Inflammatory macrophage treated with lipopolysaccharide for 4 hours (primary cell): ENCODE results near the gene ABI3BP.
"Not testable (repeated sequence)": the region's sequence is repeated elsewhere in the genome, so short reads cannot be mapped to it uniquely, and the experiment has no call there.

Experiments
- DNase-seq: peaks from one replicate; pipeline ENCODE4 v3.0.0-alpha.2; 2020

ABI3BP gene

GRCh38 chr3:100993309-100993708 lies at the start of gene ABI3BP:
ABI3BP (minus strand) TSS chr3:100993421; CDS start chr3:100993384, 37 bp downstream.
- peak; percentile 25 for DNase-seq

GRCh38 chr3:101039285-101039684 lies 46.1 kb upstream of the ABI3BP start:
- DNase-seq, result no peak

GRCh38 chr3:101038880-101039279 lies 45.7 kb upstream of the ABI3BP start:
- DNase-seq, result no peak

GRCh38 chr3:101038393-101038792 lies 45.2 kb upstream of the ABI3BP start:
- no peak for DNase-seq

GRCh38 chr3:101037613-101038012 lies 44.4 kb upstream of the ABI3BP start:
- DNase-seq, result no peak

- no peak for DNase-seq
These were observed 43.5 kb upstream of the ABI3BP start for GRCh38 chr3:101036676-101037075.

- no peak for DNase-seq
These were observed 43.0 kb upstream of the ABI3BP start for GRCh38 chr3:101036213-101036618.

- DNase-seq, result no peak
These were observed 34.1 kb upstream of the ABI3BP start for GRCh38 chr3:101027286-101027685.

GRCh38 chr3:101026881-101027280 lies 33.7 kb upstream of the ABI3BP start:
- no peak for DNase-seq

GRCh38 chr3:101026244-101026643 lies 33.0 kb upstream of the ABI3BP start:
- DNase-seq, result no peak

GRCh38 chr3:101020351-101021015 lies 27.3 kb upstream of the ABI3BP start:
- DNase-seq, result no peak

GRCh38 chr3:101017017-101017416 lies 23.8 kb upstream of the ABI3BP start:
- DNase-seq, result no peak

- not testable (repeated sequence) for DNase-seq
These were observed 19.1 kb upstream of the ABI3BP start for GRCh38 chr3:101012312-101012711.

GRCh38 chr3:101011136-101011535 lies 17.9 kb upstream of the ABI3BP start:
- no peak for DNase-seq

GRCh38 chr3:101010296-101010695 lies 17.1 kb upstream of the ABI3BP start:
- DNase-seq, result no peak

GRCh38 chr3:101009386-101009785 lies 16.2 kb upstream of the ABI3BP start:
- DNase-seq, result no peak

GRCh38 chr3:100999160-100999559 lies 5.9 kb upstream of the ABI3BP start:
- DNase-seq, result no peak

- no peak for DNase-seq
These were observed 1.6 kb upstream of the ABI3BP start for GRCh38 chr3:100994809-100995208.

GRCh38 chr3:100994187-100994586 lies 966 bp upstream of the ABI3BP start:
- no peak for DNase-seq

- no peak for DNase-seq
These were observed 799 bp downstream of the ABI3BP start for GRCh38 chr3:100992231-100993012.

GRCh38 chr3:100988080-100988479 lies 5.1 kb downstream of the ABI3BP start:
- no peak for DNase-seq

- no peak for DNase-seq
These were observed 8.9 kb downstream of the ABI3BP start for GRCh38 chr3:100984308-100984707.

GRCh38 chr3:100982710-100983109 lies 10.5 kb downstream of the ABI3BP start:
- no peak for DNase-seq

- no peak for DNase-seq
These were observed 11.9 kb downstream of the ABI3BP start for GRCh38 chr3:100981164-100981911.
